ENCODE data around the gene SP100. TPM values are rescaled to one million over a fixed set of nuclear protein-coding genes. Genes with fewer than 3 reads are reported as not detected.

The SP100 gene
- total RNA-seq, 2 donors from 2014 or later, result 66.5 to 80.1 TPM

- no peaks in the 10 kb centered on the region for H3K4me1 ChIP-seq
- TF ChIP-seq, protein P1, sequence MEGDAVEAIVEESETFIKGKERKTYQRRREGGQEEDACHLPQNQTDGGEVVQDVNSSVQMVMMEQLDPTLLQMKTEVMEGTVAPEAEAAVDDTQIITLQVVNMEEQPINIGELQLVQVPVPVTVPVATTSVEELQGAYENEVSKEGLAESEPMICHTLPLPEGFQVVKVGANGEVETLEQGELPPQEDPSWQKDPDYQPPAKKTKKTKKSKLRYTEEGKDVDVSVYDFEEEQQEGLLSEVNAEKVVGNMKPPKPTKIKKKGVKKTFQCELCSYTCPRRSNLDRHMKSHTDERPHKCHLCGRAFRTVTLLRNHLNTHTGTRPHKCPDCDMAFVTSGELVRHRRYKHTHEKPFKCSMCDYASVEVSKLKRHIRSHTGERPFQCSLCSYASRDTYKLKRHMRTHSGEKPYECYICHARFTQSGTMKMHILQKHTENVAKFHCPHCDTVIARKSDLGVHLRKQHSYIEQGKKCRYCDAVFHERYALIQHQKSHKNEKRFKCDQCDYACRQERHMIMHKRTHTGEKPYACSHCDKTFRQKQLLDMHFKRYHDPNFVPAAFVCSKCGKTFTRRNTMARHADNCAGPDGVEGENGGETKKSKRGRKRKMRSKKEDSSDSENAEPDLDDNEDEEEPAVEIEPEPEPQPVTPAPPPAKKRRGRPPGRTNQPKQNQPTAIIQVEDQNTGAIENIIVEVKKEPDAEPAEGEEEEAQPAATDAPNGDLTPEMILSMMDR (IDR thresholded peaks at IDR 0.05), result no peak
- no peak overlapping the region for H3K27ac ChIP-seq
- no peak for DNase-seq (ENCODE audit: low spot score)
- H3K36me3 ChIP-seq, result peaks cover 32% of the 10 kb centered on the region
- no peak overlapping the region for H3K4me3 ChIP-seq
- H3K9me3 ChIP-seq, result no peaks in the 10 kb centered on the region
- no peaks in the 10 kb centered on the region for H3K27me3 ChIP-seq
Observed at GRCh38 chr2:230498506-230499107, 82.6 kb downstream of the SP100 start.

- DNase-seq (ENCODE audit: low spot score), result no peak
- no peak overlapping the region for H3K27ac ChIP-seq
- TF ChIP-seq, protein P1 (IDR thresholded peaks at IDR 0.05), result no peak
- H3K9me3 ChIP-seq, result no peaks in the 10 kb centered on the region
- no peaks in the 10 kb centered on the region for H3K4me1 ChIP-seq
- no peak overlapping the region for H3K4me3 ChIP-seq
- peaks cover 30% of the 10 kb centered on the region for H3K36me3 ChIP-seq
- no peaks in the 10 kb centered on the region for H3K27me3 ChIP-seq
Observed at GRCh38 chr2:230502593-230502992, 86.6 kb downstream of the SP100 start.

DNA sequence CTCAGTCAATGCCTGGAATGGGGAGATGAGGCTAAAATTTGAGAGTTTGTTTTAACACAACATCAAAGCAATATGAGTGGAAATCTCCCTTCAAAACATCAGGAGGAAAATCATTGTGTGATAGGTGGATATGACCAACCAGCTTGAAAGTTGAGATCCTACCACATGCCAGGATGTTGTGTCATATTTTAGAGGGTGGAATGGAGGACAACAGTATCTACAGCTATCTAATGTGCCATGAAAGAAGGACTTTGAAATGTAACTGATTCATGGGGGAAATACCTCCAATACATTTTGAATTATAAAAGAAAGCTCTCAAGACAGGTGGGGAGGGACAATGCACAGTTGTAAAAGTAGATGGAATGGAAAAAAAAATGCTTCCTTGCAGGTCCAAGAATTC, 87.8 kb downstream of the SP100 start:
- Histone ChIP-seq H3K9me3 (no peaks in the 10 kb centered on the region), H3K36me3 (peaks cover 26% of the 10 kb centered on the region), H3K4me1 (no peaks in the 10 kb centered on the region), H3K27ac (no peak overlapping the region), H3K4me3 (no peak overlapping the region), H3K27me3 (no peaks in the 10 kb centered on the region)
- TF ChIP-seq, protein P1 (IDR thresholded peaks at IDR 0.05), result no peak
- DNase-seq (ENCODE audit: low spot score), result no peak

DNA sequence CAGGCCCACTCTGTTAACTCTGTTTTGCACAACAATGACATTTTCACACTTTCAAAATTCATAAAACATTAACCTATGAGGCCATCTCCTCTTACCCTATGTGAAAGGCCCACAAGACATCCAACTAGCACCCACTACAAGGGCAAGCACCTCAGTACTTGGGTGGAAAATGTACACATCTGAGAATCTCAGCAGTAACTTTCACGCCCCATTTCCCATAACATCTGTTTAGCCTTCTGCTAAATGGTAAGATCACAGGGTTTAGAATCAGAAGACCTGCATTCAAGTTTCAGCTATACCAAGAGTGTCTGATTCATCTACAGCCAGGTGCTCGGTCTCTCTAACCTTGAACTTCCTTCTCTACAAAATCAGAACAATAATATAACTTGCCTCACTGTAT, 89.2 kb downstream of the SP100 start:
- H3K4me3 ChIP-seq, result no peak overlapping the region
- no peak overlapping the region for H3K27ac ChIP-seq
- TF ChIP-seq, protein P1 (IDR thresholded peaks at IDR 0.05), result no peak
- no peaks in the 10 kb centered on the region for H3K9me3 ChIP-seq
- no peaks in the 10 kb centered on the region for H3K27me3 ChIP-seq
- peaks cover 21% of the 10 kb centered on the region for H3K36me3 ChIP-seq
- no peak for DNase-seq (ENCODE audit: low spot score)
- no peaks in the 10 kb centered on the region for H3K4me1 ChIP-seq

GRCh38 chr2:230512955-230513748, 97.2 kb downstream of the SP100 start:
- Histone ChIP-seq H3K27ac (no peak overlapping the region), H3K9me3 (no peaks in the 10 kb centered on the region), H3K4me3 (no peak overlapping the region), H3K4me1 (no peaks in the 10 kb centered on the region), H3K36me3 (peaks cover 10% of the 10 kb centered on the region), H3K27me3 (no peaks in the 10 kb centered on the region)
- TF ChIP-seq, protein P1 (IDR thresholded peaks at IDR 0.05), result no peak
- DNase-seq (ENCODE audit: low spot score), result no peak

Data from right atrium auricular region (tissue), 2 donors.